ENCODE data around the gene L2HGDH. TPM values are rescaled to one million over a fixed set of nuclear protein-coding genes. Genes with fewer than 3 reads are reported as not detected.

Gene L2HGDH
- total RNA-seq, 2 experiments from 2014 or later: 8.7 to 19.8 TPM

- Histone ChIP-seq H3K9me3 (ENCODE audit: low read length) (no peaks in the 10 kb centered on the region), H3K4me2 (ENCODE audit: low read length) (no peak overlapping the region), H3K27ac (ENCODE audit: low read depth, low read length, poor library complexity, severe bottlenecking) (no peak overlapping the region), H3K9me2 (ENCODE audit: insufficient read depth, low read length) (no peaks in the 10 kb centered on the region), H3K36me3 (ENCODE audit: insufficient read depth, low read length) (no peaks in the 10 kb centered on the region), H3K4me1 (ENCODE audit: insufficient read depth, low read length, poor library complexity, severe bottlenecking) (no peaks in the 10 kb centered on the region), H4K20me1 (ENCODE audit: insufficient read depth, low read length) (no peaks in the 10 kb centered on the region), H2AFZ (ENCODE audit: low read length) (no peak overlapping the region), H3K4me3 (ENCODE audit: low read depth, low read length, poor library complexity, severe bottlenecking) (no peak overlapping the region), H3K79me2 (ENCODE audit: insufficient read depth, low read depth, low read length) (no peaks in the 10 kb centered on the region)
- BruUV-seq (replicated peaks): no TSS peak
- ChIA-PET CTCF (ENCODE audit: unreplicated experiment) (no interaction called here), POLR2A (interaction anchor here (0.5 to 0.7 kb wide), 2 partner anchors 203 to 684 kb away, joined by 3 to 7 read pairs; no protein-coding TSS in a partner anchor)
- DNase-seq (ENCODE audit: low spot score): no peak
- intact Hi-C loops (cut with micrococcal nuclease; ENCODE audit: unreplicated experiment): no loop called here
- no peak for TF ChIP-seq EZH2phosphoT487 (IDR thresholded peaks at IDR 0.05; ENCODE audit: borderline replicate concordance, low read depth, low read length)
- no peak for TF ChIP-seq CTCF (conservative IDR thresholded peaks at IDR 0.05; ENCODE audit: low read length)
Measured at GRCh38 chr14:50350975-50351374, 38.9 kb upstream of the L2HGDH start.

DNA sequence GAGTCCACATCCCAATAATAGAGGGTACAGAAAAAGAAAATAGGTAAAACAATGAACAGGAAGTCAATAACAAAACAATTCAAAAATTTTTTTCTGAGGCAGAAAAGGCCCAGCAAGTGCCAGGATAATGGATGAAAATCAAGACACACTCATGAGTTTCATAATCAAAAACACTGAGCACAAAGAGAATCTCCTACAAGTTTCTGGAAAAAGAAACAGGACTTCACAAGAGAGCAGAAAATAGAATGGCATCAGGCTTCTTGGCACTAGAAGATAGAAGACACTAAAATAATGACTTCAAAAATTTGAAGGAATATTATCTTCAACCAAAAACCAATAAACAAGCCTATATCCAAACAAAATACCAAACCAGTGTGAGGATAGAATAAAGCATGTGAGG, 36.9 kb upstream of the L2HGDH start:
- Histone ChIP-seq H4K20me1 (ENCODE audit: insufficient read depth, low read length) (no peaks in the 10 kb centered on the region), H3K9me2 (ENCODE audit: insufficient read depth, low read length) (no peaks in the 10 kb centered on the region), H3K4me2 (ENCODE audit: low read length) (no peak overlapping the region), H3K9me3 (ENCODE audit: low read length) (no peaks in the 10 kb centered on the region), H2AFZ (ENCODE audit: low read length) (no peak overlapping the region), H3K27ac (ENCODE audit: low read depth, low read length, poor library complexity, severe bottlenecking) (no peak overlapping the region), H3K4me3 (ENCODE audit: low read depth, low read length, poor library complexity, severe bottlenecking) (no peak overlapping the region), H3K79me2 (ENCODE audit: insufficient read depth, low read depth, low read length) (no peaks in the 10 kb centered on the region), H3K36me3 (ENCODE audit: insufficient read depth, low read length) (no peaks in the 10 kb centered on the region), H3K4me1 (ENCODE audit: insufficient read depth, low read length, poor library complexity, severe bottlenecking) (no peaks in the 10 kb centered on the region)
- DNase-seq (ENCODE audit: low spot score): no peak
- no TSS peak for BruUV-seq (replicated peaks)
- TF ChIP-seq CTCF (conservative IDR thresholded peaks at IDR 0.05; ENCODE audit: low read length): no peak
- TF ChIP-seq EZH2phosphoT487 (IDR thresholded peaks at IDR 0.05; ENCODE audit: borderline replicate concordance, low read depth, low read length): no peak
- CTCF ChIA-PET (ENCODE audit: unreplicated experiment): no interaction called here
- POLR2A ChIA-PET: interaction anchor here (1.1 kb wide), 1 partner anchor 16 kb away, joined by 3 read pairs; no protein-coding TSS in a partner anchor
- intact Hi-C loops (cut with micrococcal nuclease; ENCODE audit: unreplicated experiment): no loop called here

DNA sequence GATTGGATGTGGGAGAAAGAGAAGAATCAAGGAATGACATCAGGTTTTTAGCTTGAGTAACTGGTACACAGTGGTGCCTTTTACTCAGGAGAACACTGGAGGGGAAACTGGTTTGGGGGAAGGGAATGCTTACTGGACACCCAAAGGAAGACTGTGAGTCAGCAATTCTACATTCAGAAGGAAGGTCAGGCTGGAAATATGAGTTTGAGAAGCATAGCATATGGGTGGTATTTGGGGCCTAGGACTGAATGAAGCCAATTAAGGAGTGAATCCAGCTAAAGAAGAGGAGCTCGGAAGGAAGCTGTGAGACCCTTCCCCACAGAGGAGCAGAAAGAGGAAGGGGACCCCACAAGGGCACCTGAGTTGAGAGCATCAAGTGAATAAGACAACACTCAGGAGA, 35.5 kb upstream of the L2HGDH start:
- ChIA-PET CTCF (ENCODE audit: unreplicated experiment) (no interaction called here), POLR2A (interaction anchor here (0.6 to 1.1 kb wide), 2 partner anchors 14 to 17 kb away, joined by 3 read pairs; no protein-coding TSS in a partner anchor)
- H3K4me3 ChIP-seq (ENCODE audit: low read depth, low read length, poor library complexity, severe bottlenecking): no peak overlapping the region
- no peak for DNase-seq (ENCODE audit: low spot score)
- H4K20me1 ChIP-seq (ENCODE audit: insufficient read depth, low read length): no peaks in the 10 kb centered on the region
- TF ChIP-seq CTCF (conservative IDR thresholded peaks at IDR 0.05; ENCODE audit: low read length): no peak
- no peak for TF ChIP-seq EZH2phosphoT487 (IDR thresholded peaks at IDR 0.05; ENCODE audit: borderline replicate concordance, low read depth, low read length)
- H3K4me1 ChIP-seq (ENCODE audit: insufficient read depth, low read length, poor library complexity, severe bottlenecking): no peaks in the 10 kb centered on the region
- H3K9me3 ChIP-seq (ENCODE audit: low read length): no peaks in the 10 kb centered on the region
- H3K36me3 ChIP-seq (ENCODE audit: insufficient read depth, low read length): no peaks in the 10 kb centered on the region
- no peaks in the 10 kb centered on the region for H3K79me2 ChIP-seq (ENCODE audit: insufficient read depth, low read depth, low read length)
- H3K9me2 ChIP-seq (ENCODE audit: insufficient read depth, low read length): no peaks in the 10 kb centered on the region
- no peak overlapping the region for H2AFZ ChIP-seq (ENCODE audit: low read length)
- H3K4me2 ChIP-seq (ENCODE audit: low read length): no peak overlapping the region
- H3K27ac ChIP-seq (ENCODE audit: low read depth, low read length, poor library complexity, severe bottlenecking): no peak overlapping the region
- no TSS peak for BruUV-seq (replicated peaks)
- intact Hi-C loops (cut with micrococcal nuclease; ENCODE audit: unreplicated experiment): no loop called here
